Measurements from ENCODE around the gene UXT.
A peak's percentile ranks its signal among the peaks of the same experiment; 100 is the strongest.

UXT gene

GRCh38 chrX:47658684-47659420, at the start of gene UXT:
UXT (minus strand) TSS chrX:47659180; CDS start chrX:47658927, 253 bp downstream.
- peak; percentile 94 for ATAC-seq
- TF ChIP-seq ZNF8 (CRISPR knock-in tag; IDR thresholded peaks at IDR 0.05) (no peak), GLIS3 (CRISPR knock-in tag; IDR thresholded peaks at IDR 0.05) (no peak), ZC3H10 (CRISPR knock-in tag; IDR thresholded peaks at IDR 0.05) (no peak), ZNF70 (CRISPR knock-in tag; IDR thresholded peaks at IDR 0.05) (no peak), ZNF565 (CRISPR knock-in tag; conservative IDR thresholded peaks at IDR 0.05; ENCODE audit: low read depth) (no peak), ISL1 (CRISPR knock-in tag; IDR thresholded peaks at IDR 0.05) (no peak)

GRCh38 chrX:47707031-47707780, 48.2 kb upstream of the UXT start:
- TF ChIP-seq CSDC2 (CRISPR knock-in tag; IDR thresholded peaks at IDR 0.05) = no peak
- TF ChIP-seq TOX (CRISPR knock-in tag; IDR thresholded peaks at IDR 0.05; ENCODE audit: borderline replicate concordance) = no peak
- no peak for TF ChIP-seq ARNTL (CRISPR knock-in tag; IDR thresholded peaks at IDR 0.05; ENCODE audit: borderline replicate concordance, low read depth)
- TF ChIP-seq ESRRG (CRISPR knock-in tag; IDR thresholded peaks at IDR 0.05) = no peak
- TF ChIP-seq ISL1 (CRISPR knock-in tag; IDR thresholded peaks at IDR 0.05) = no peak
- TF ChIP-seq ZNF8 (CRISPR knock-in tag; IDR thresholded peaks at IDR 0.05) = no peak
- TF ChIP-seq OSR1 (CRISPR knock-in tag; IDR thresholded peaks at IDR 0.05) = no peak
- no peak for TF ChIP-seq ZFP30 (CRISPR knock-in tag; IDR thresholded peaks at IDR 0.05)
- no peak for TF ChIP-seq RARB (CRISPR knock-in tag; IDR thresholded peaks at IDR 0.05)
- TF ChIP-seq POU6F1 (CRISPR knock-in tag; IDR thresholded peaks at IDR 0.05; ENCODE audit: borderline replicate concordance, low read depth) = no peak
- TF ChIP-seq PPARA (CRISPR knock-in tag; IDR thresholded peaks at IDR 0.05; ENCODE audit: borderline replicate concordance) = no peak
- no peak for TF ChIP-seq ZNF565 (CRISPR knock-in tag; conservative IDR thresholded peaks at IDR 0.05; ENCODE audit: low read depth)
- TF ChIP-seq SNAI2 (CRISPR knock-in tag; IDR thresholded peaks at IDR 0.05) = no peak
- TF ChIP-seq CREB5 (CRISPR knock-in tag; IDR thresholded peaks at IDR 0.05; ENCODE audit: low read depth) = no peak
- no peak for TF ChIP-seq CSRNP3 (CRISPR knock-in tag; IDR thresholded peaks at IDR 0.05)
- TF ChIP-seq ZC3H10 (CRISPR knock-in tag; IDR thresholded peaks at IDR 0.05) = no peak
- TF ChIP-seq ZNF70 (CRISPR knock-in tag; IDR thresholded peaks at IDR 0.05) = no peak
- ATAC-seq = no peak

- no peak for ATAC-seq
- no peak for TF ChIP-seq ZFP30 (CRISPR knock-in tag; IDR thresholded peaks at IDR 0.05)
- TF ChIP-seq TCF4 (CRISPR knock-in tag; IDR thresholded peaks at IDR 0.05; ENCODE audit: borderline replicate concordance) = no peak
- no peak for TF ChIP-seq TOX (CRISPR knock-in tag; IDR thresholded peaks at IDR 0.05; ENCODE audit: borderline replicate concordance)
These were observed 47.6 kb upstream of the UXT start for GRCh38 chrX:47706575-47706974.

GRCh38 chrX:47704736-47705135, 45.8 kb upstream of the UXT start:
- no peak for ATAC-seq
- TF ChIP-seq ESRRG (CRISPR knock-in tag; IDR thresholded peaks at IDR 0.05) (no peak), POU6F1 (CRISPR knock-in tag; IDR thresholded peaks at IDR 0.05; ENCODE audit: borderline replicate concordance, low read depth) (no peak), ZNF565 (CRISPR knock-in tag; conservative IDR thresholded peaks at IDR 0.05; ENCODE audit: low read depth) (no peak), RARB (CRISPR knock-in tag; IDR thresholded peaks at IDR 0.05) (no peak), CSRNP3 (CRISPR knock-in tag; IDR thresholded peaks at IDR 0.05) (no peak)
